WTC11 (cell line): ENCODE results near the gene MRPL19. TPM values are rescaled to one million over a fixed set of nuclear protein-coding genes. Genes with fewer than 3 reads are reported as not detected.

Experiments
- ATAC-seq: fragments of 200-7000 bp; cut with Tn5 transposase; 2 replicates; pipeline ENCODE4 v1.10.0; 2021; ENCODE audit warnings: mild to moderate bottlenecking, moderate library complexity
- CTCF ChIA-PET: fragments of 300-600 bp; sonication (Branson Sonifier 250); formaldehyde crosslinking; loops from one replicate; lab custom pipeline; 2021; ENCODE audit warnings: antibody characterized with exemption; lab: Charles Lee
- POLR2A ChIA-PET: fragments of 350-600 bp; sonication (Branson Sonifier 250); formaldehyde crosslinking; loops from one replicate; lab custom pipeline; 2021; ENCODE audit warnings: antibody characterized with exemption; lab: Charles Lee
- DNase-seq: peaks from one replicate; pipeline ENCODE4 v3.0.0; 2021; ENCODE audit warnings: low spot score
- H3K27ac Mint-ChIP-seq: 2 replicates; pipeline ENCODE4 v1.8.0; 2021; ENCODE audit warnings: mixed read lengths
- H3K27me3 Mint-ChIP-seq: 2 replicates; pipeline ENCODE4 v1.8.0; 2021; ENCODE audit warnings: low read depth, mild to moderate bottlenecking, moderate library complexity, mixed read lengths
- H3K36me3 Mint-ChIP-seq: 2 replicates; pipeline ENCODE4 v1.8.0; 2021; ENCODE audit warnings: mixed read lengths
- H3K4me1 Mint-ChIP-seq: 2 replicates; pipeline ENCODE4 v1.8.0; 2022; ENCODE audit warnings: mixed read lengths
- H3K4me3 Mint-ChIP-seq: 2 replicates; pipeline ENCODE4 v1.8.0; 2021; ENCODE audit warnings: mild to moderate bottlenecking, moderate library complexity, mixed read lengths
- H3K9me3 Mint-ChIP-seq: 2 replicates; pipeline ENCODE4 v1.8.0; 2021; ENCODE audit warnings: mixed read lengths
- CTCF ChIP-seq: fragments of 200-600 bp; IDR thresholded peaks from 2 replicates; pipeline ENCODE4 v1.8.0; 2022; ENCODE audit warnings: antibody characterized with exemption
- EMX1 ChIP-seq: fragments of 250-450 bp; sonication (Bioruptor Pico); IDR thresholded peaks from 2 replicates; pipeline ENCODE4 v1.8.0; 2021; ENCODE audit warnings: mild to moderate bottlenecking
- ERG ChIP-seq: fragments of 250-450 bp; sonication (Bioruptor Pico); IDR thresholded peaks from 2 replicates; pipeline ENCODE4 v1.8.0; 2021; ENCODE audit warnings: mild to moderate bottlenecking
- FOXK1 ChIP-seq: sonication (generic); formaldehyde crosslinking; IDR thresholded peaks from 2 replicates; pipeline ENCODE4 v1.8.0; 2022; ENCODE audit warnings: mild to moderate bottlenecking, moderate library complexity, missing genetic modification reagents
- GABPB1 ChIP-seq: sonication (generic); formaldehyde crosslinking; IDR thresholded peaks from 2 replicates; pipeline ENCODE4 v1.8.1; 2023; ENCODE audit warnings: mild to moderate bottlenecking, missing genetic modification reagents
- HMGA2 ChIP-seq: fragments of 250-450 bp; sonication (Bioruptor Pico); IDR thresholded peaks from 2 replicates; pipeline ENCODE4 v1.4.0; 2021; ENCODE audit warnings: mild to moderate bottlenecking, moderate library complexity
- HMGXB4 ChIP-seq: sonication (generic); formaldehyde crosslinking; IDR thresholded peaks from 2 replicates; pipeline ENCODE4 v1.8.1; 2023; ENCODE audit warnings: mild to moderate bottlenecking, moderate library complexity, missing genetic modification reagents
- IRF1 ChIP-seq: sonication (generic); formaldehyde crosslinking; IDR thresholded peaks from 2 replicates; pipeline ENCODE4 v1.8.0; 2023; ENCODE audit warnings: missing genetic modification reagents
- JAZF1 ChIP-seq: fragments of 250-450 bp; sonication (Bioruptor Pico); IDR thresholded peaks from 2 replicates; pipeline ENCODE4 v1.9.0; 2021; ENCODE audit warnings: moderate library complexity, mild to moderate bottlenecking, inconsistent platforms
- JUN ChIP-seq: sonication (generic); formaldehyde crosslinking; IDR thresholded peaks from 2 replicates; pipeline ENCODE4 v1.8.0; 2023; ENCODE audit warnings: mild to moderate bottlenecking, missing genetic modification reagents
- KAT7 ChIP-seq: sonication (generic); formaldehyde crosslinking; IDR thresholded peaks from 2 replicates; pipeline ENCODE4 v1.8.1; 2023; ENCODE audit warnings: missing genetic modification reagents, mild to moderate bottlenecking, borderline replicate concordance
- NFYB ChIP-seq: sonication (generic); formaldehyde crosslinking; conservative IDR thresholded peaks from 2 replicates; pipeline ENCODE4 v1.8.0; 2022; ENCODE audit warnings: low read depth, missing genetic modification reagents
- PREB ChIP-seq: sonication (generic); formaldehyde crosslinking; IDR thresholded peaks from 2 replicates; pipeline ENCODE4 v1.8.1; 2022; ENCODE audit warnings: mild to moderate bottlenecking, missing genetic modification reagents, moderate library complexity, borderline replicate concordance
- RELA ChIP-seq: sonication (generic); formaldehyde crosslinking; IDR thresholded peaks from 2 replicates; pipeline ENCODE4 v1.8.1; 2022; ENCODE audit warnings: missing genetic modification reagents, mild to moderate bottlenecking, borderline replicate concordance
- USF1 ChIP-seq: sonication (generic); formaldehyde crosslinking; IDR thresholded peaks from 2 replicates; pipeline ENCODE4 v1.8.0; 2022; ENCODE audit warnings: mild to moderate bottlenecking, missing genetic modification reagents
- ZNF281 ChIP-seq: sonication (generic); formaldehyde crosslinking; IDR thresholded peaks from 2 replicates; pipeline ENCODE4 v1.8.0; 2023; ENCODE audit warnings: mild to moderate bottlenecking, missing genetic modification reagents
- ZNF317 ChIP-seq: sonication (generic); formaldehyde crosslinking; IDR thresholded peaks from 2 replicates; pipeline ENCODE4 v1.8.1; 2023; ENCODE audit warnings: low read depth, mild to moderate bottlenecking, moderate library complexity, missing genetic modification reagents, borderline replicate concordance
- ZNF416 ChIP-seq: fragments of 250-450 bp; sonication (Bioruptor Pico); IDR thresholded peaks from 2 replicates; pipeline ENCODE4 v1.9.0; 2021; ENCODE audit warnings: mild to moderate bottlenecking, inconsistent platforms
- ZNF671 ChIP-seq: fragments of 250-450 bp; sonication (Bioruptor Pico); IDR thresholded peaks from 2 replicates; pipeline ENCODE4 v1.8.0; 2021; ENCODE audit warnings: mild to moderate bottlenecking
- total RNA-seq: library from RNA; stranded (reverse); gene quantifications from 3 replicates; pipeline ENCODE4 v1.2.3, GENCODE V29; 2021

The MRPL19 gene
- total RNA-seq, 1 experiment from 2014 or later: 65.8 TPM

- CTCF ChIA-PET: interaction anchor here (1.7 to 3.8 kb wide), 3 partner anchors 9 to 39 kb away, joined by 5 to 23 read pairs (median 10); partner anchors contain the start of gene MRPL19
- Mint-ChIP-seq H3K36me3 (no peaks in the 10 kb centered on the region), H3K27me3 (no peaks in the 10 kb centered on the region; the same call in 1 of the 2 replicates), H3K27ac (no peak overlapping the region), H3K4me1 (peaks cover 12% of the 10 kb centered on the region), H3K9me3 (no peaks in the 10 kb centered on the region; the same call in 1 of the 2 replicates), H3K4me3 (no peak overlapping the region)
- peak; percentile 21; the same call in 1 of the 2 replicates for ATAC-seq
- POLR2A ChIA-PET: no interaction called here
- no peak for TF ChIP-seq FOXK1 (CRISPR knock-in tag)
- no peak for TF ChIP-seq ZNF317 (CRISPR knock-in tag)
- no peak for TF ChIP-seq NFYB (CRISPR knock-in tag)
- TF ChIP-seq JUN (CRISPR knock-in tag): no peak
- no peak for TF ChIP-seq HMGXB4 (CRISPR knock-in tag)
- TF ChIP-seq ZNF281 (CRISPR knock-in tag): no peak
- DNase-seq: no peak
Measured at GRCh38 chr2:75637568-75637967, 9.0 kb upstream of the MRPL19 start.

- TF ChIP-seq USF1 (CRISPR knock-in tag): no peak
- TF ChIP-seq PREB (CRISPR knock-in tag): no peak
- TF ChIP-seq JAZF1 (CRISPR knock-in tag): no peak
- no peak for TF ChIP-seq ZNF317 (CRISPR knock-in tag)
- TF ChIP-seq EMX1 (CRISPR knock-in tag): no peak
- TF ChIP-seq CTCF: peak; percentile 81
- Mint-ChIP-seq H3K36me3 (no peaks in the 10 kb centered on the region), H3K9me3 (no peaks in the 10 kb centered on the region), H3K4me3 (no peak overlapping the region), H3K4me1 (peaks cover 9% of the 10 kb centered on the region), H3K27me3 (no peaks in the 10 kb centered on the region; the same call in 1 of the 2 replicates), H3K27ac (no peak overlapping the region)
- DNase-seq (peak; percentile 68), ATAC-seq (peak; percentile 98)
- POLR2A ChIA-PET: no interaction called here
- CTCF ChIA-PET: interaction anchor here (0.6 to 3.3 kb wide), 18 partner anchors 12 to 804 kb away, joined by 3 to 33 read pairs (median 5); no protein-coding TSS in a partner anchor
Measured at GRCh38 chr2:75640621-75641121, 5.9 kb upstream of the MRPL19 start.

GRCh38 chr2:75641587-75641986, 5.0 kb upstream of the MRPL19 start:
- Mint-ChIP-seq H3K36me3 (no peaks in the 10 kb centered on the region), H3K4me1 (peaks cover 13% of the 10 kb centered on the region), H3K27me3 (no peaks in the 10 kb centered on the region; the same call in 1 of the 2 replicates), H3K27ac (no peak overlapping the region), H3K4me3 (no peak overlapping the region), H3K9me3 (0 out of 2 replicates have a peak, but pooled peaks cover 4% of the 10 kb centered on the region)
- CTCF ChIA-PET: interaction anchor here (1.3 to 3.3 kb wide), 8 partner anchors 13 to 193 kb away, joined by 3 to 33 read pairs (median 12); no protein-coding TSS in a partner anchor
- DNase-seq (no peak), ATAC-seq (no peak)
- POLR2A ChIA-PET: no interaction called here
- TF ChIP-seq RELA (CRISPR knock-in tag): no peak
- TF ChIP-seq IRF1 (CRISPR knock-in tag): no peak
- no peak for TF ChIP-seq ZNF416
- no peak for TF ChIP-seq GABPB1 (CRISPR knock-in tag)
- TF ChIP-seq KAT7: no peak
- TF ChIP-seq HMGA2 (CRISPR knock-in tag): no peak
- TF ChIP-seq FOXK1 (CRISPR knock-in tag): no peak
- TF ChIP-seq ZNF671 (CRISPR knock-in tag): no peak
- TF ChIP-seq ERG (CRISPR knock-in tag): no peak
